ENCODE results near the gene COL6A3.

Gene COL6A3

DNA sequence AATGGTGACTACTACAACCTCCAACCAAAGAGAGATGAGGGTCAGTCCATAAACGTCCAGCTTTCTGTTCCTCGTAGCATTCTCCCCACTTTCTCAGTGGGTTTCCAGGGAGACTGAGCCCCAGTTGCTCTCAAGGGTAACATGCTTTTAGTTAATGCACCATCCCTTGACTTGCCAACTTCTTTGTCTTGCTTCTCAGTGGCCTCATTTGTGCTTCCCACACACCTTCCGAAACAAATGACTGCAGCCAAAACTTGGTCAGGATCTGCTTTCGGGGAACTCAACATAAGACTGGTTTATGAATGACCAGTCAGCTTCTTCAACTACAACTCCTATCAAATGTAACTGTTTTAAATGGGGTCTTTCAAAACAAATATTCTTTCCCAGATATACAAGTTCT, 94.1 kb downstream of the COL6A3 start (continued):
- TF ChIP-seq ZNF677 (tag by site-specific recombination; IDR thresholded peaks at IDR 0.05) (no peak), ZNF324 (tag by site-specific recombination; IDR thresholded peaks at IDR 0.05) (no peak), SALL2 (tag by site-specific recombination; IDR thresholded peaks at IDR 0.05; ENCODE audit: borderline replicate concordance) (no peak)

DNA sequence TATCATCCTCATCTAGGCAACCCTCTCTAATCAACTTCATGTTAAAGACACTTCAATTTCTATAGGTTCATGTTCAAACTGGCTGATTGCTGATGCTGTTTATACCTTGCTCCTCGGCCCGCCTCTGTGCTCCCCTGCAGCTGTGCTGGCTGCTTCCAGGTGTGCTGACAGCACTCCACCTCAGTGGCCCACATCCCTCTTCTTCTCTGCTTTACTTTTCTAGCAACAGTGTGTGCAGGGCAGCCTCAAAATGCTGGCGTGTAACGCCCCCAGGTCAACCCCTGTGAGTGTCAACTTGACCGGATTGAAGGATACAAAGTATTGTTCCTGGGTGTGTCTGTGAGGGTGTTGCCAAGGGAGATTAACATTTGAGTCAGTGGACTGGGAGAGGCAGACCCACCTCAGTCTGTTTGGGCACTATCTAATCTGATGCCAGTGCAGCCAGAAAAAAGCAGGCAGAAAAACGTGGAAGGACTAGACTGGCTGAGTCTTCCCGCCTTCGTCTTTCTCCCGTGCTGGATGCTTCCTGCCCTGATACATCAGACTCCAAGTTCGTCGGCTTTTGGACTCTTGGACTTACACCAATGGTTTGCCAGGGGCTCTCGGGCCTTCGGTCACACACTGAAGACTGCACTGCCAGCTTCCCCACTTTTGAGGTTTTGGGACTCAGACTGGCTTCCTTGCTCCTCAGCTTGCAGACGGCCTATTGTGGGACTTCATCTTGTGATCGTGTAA, 94.7 kb downstream of the COL6A3 start:
- no peaks in the 10 kb centered on the region for H3K36me3 ChIP-seq (ENCODE audit: control insufficient read depth in 2 of 2, insufficient read depth in 1 of 2, low read length in 2 of 2)
- TF ChIP-seq, protein P1, sequence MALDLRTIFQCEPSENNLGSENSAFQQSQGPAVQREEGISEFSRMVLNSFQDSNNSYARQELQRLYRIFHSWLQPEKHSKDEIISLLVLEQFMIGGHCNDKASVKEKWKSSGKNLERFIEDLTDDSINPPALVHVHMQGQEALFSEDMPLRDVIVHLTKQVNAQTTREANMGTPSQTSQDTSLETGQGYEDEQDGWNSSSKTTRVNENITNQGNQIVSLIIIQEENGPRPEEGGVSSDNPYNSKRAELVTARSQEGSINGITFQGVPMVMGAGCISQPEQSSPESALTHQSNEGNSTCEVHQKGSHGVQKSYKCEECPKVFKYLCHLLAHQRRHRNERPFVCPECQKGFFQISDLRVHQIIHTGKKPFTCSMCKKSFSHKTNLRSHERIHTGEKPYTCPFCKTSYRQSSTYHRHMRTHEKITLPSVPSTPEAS (tag by site-specific recombination; IDR thresholded peaks at IDR 0.05) = no peak
- TF ChIP-seq ZNF311 (tag by site-specific recombination; IDR thresholded peaks at IDR 0.05; ENCODE audit: borderline replicate concordance) (no peak), ZNF555 (tag by site-specific recombination; conservative IDR thresholded peaks at IDR 0.05) (no peak), ZNF133 (tag by site-specific recombination; IDR thresholded peaks at IDR 0.05) (no peak), ZNF366 (tag by site-specific recombination; conservative IDR thresholded peaks at IDR 0.05) (no peak), ZNF223 (tag by site-specific recombination; IDR thresholded peaks at IDR 0.05) (no peak), ZNF416 (tag by site-specific recombination; IDR thresholded peaks at IDR 0.05) (no peak), ZNF248 (tag by site-specific recombination; IDR thresholded peaks at IDR 0.05) (no peak), ZNF302 (tag by site-specific recombination; IDR thresholded peaks at IDR 0.05; ENCODE audit: low read depth) (no peak), SP2 (tag by site-specific recombination; IDR thresholded peaks at IDR 0.05) (no peak), KLF9 (tag by site-specific recombination; IDR thresholded peaks at IDR 0.05; ENCODE audit: low read depth) (no peak), IKZF3 (tag by site-specific recombination; IDR thresholded peaks at IDR 0.05) (no peak)
- TF ChIP-seq, protein P2, sequence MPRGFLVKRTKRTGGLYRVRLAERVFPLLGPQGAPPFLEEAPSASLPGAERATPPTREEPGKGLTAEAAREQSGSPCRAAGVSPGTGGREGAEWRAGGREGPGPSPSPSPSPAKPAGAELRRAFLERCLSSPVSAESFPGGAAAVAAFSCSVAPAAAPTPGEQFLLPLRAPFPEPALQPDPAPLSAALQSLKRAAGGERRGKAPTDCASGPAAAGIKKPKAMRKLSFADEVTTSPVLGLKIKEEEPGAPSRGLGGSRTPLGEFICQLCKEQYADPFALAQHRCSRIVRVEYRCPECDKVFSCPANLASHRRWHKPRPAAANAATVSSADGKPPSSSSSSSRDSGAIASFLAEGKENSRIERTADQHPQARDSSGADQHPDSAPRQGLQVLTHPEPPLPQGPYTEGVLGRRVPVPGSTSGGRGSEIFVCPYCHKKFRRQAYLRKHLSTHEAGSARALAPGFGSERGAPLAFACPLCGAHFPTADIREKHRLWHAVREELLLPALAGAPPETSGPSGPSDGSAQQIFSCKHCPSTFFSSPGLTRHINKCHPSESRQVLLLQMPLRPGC (tag by site-specific recombination; IDR thresholded peaks at IDR 0.05) = no peak
- TF ChIP-seq, protein P3, sequence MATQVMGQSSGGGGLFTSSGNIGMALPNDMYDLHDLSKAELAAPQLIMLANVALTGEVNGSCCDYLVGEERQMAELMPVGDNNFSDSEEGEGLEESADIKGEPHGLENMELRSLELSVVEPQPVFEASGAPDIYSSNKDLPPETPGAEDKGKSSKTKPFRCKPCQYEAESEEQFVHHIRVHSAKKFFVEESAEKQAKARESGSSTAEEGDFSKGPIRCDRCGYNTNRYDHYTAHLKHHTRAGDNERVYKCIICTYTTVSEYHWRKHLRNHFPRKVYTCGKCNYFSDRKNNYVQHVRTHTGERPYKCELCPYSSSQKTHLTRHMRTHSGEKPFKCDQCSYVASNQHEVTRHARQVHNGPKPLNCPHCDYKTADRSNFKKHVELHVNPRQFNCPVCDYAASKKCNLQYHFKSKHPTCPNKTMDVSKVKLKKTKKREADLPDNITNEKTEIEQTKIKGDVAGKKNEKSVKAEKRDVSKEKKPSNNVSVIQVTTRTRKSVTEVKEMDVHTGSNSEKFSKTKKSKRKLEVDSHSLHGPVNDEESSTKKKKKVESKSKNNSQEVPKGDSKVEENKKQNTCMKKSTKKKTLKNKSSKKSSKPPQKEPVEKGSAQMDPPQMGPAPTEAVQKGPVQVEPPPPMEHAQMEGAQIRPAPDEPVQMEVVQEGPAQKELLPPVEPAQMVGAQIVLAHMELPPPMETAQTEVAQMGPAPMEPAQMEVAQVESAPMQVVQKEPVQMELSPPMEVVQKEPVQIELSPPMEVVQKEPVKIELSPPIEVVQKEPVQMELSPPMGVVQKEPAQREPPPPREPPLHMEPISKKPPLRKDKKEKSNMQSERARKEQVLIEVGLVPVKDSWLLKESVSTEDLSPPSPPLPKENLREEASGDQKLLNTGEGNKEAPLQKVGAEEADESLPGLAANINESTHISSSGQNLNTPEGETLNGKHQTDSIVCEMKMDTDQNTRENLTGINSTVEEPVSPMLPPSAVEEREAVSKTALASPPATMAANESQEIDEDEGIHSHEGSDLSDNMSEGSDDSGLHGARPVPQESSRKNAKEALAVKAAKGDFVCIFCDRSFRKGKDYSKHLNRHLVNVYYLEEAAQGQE (tag by site-specific recombination; IDR thresholded peaks at IDR 0.05) = no peak
- CTCF ChIA-PET = no interaction called here

DNA sequence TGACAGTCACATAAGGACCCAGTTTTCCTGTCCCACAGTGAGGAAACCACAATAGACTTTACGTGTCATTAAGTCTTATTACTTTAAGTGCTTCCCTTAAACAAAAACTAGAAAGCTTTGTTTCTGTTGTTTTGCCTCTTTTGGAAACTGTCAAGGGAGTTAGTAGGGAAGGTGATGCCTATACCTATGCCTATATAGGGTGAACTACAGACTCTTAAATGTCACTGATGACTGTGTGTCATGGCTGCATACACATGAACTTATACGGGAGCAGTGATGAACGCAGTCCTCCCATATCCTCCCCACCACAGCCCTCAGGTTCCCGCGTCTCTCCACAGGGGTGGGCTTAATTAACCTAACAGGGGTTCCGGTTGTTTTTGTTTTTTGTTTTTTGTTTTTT, 97.6 kb downstream of the COL6A3 start:
- ChIA-PET CTCF (no interaction called here), POLR2A (no interaction called here)
- no peaks in the 10 kb centered on the region for H3K4me1 ChIP-seq (ENCODE audit: control insufficient read depth, insufficient read depth, low read length)
- no peak overlapping the region for H3K27ac ChIP-seq (ENCODE audit: extremely low read depth, low read depth, low read length)
- H3K9me3 ChIP-seq (ENCODE audit: control insufficient read depth, insufficient read depth, low read depth, low read length) = no peaks in the 10 kb centered on the region
- no peak overlapping the region for H3K4me3 ChIP-seq (ENCODE audit: low read depth, low read length)
- H3K36me3 ChIP-seq (ENCODE audit: control insufficient read depth in 2 of 2, insufficient read depth in 1 of 2, low read length in 2 of 2) = no peaks in the 10 kb centered on the region
- TF ChIP-seq, protein P1 (tag by site-specific recombination; IDR thresholded peaks at IDR 0.05) = no peak

More for the DNA sequence above, 94.7 kb downstream of the COL6A3 start:
- Histone ChIP-seq H3K4me3 (ENCODE audit: low read depth, low read length) (no peak overlapping the region), H3K4me1 (ENCODE audit: control insufficient read depth, insufficient read depth, low read length) (no peaks in the 10 kb centered on the region), H3K9me3 (ENCODE audit: control insufficient read depth, insufficient read depth, low read depth, low read length) (no peaks in the 10 kb centered on the region), H3K27ac (ENCODE audit: extremely low read depth, low read depth, low read length) (no peak overlapping the region)
- POLR2A ChIA-PET = no interaction called here
